GM21723 (cell line): ENCODE results near the gene NANOG.
A peak's percentile ranks its signal among the peaks of the same experiment; 100 is the strongest.
"Not testable (repeated sequence)": the region's sequence is repeated elsewhere in the genome, so short reads cannot be mapped to it uniquely, and the experiment has no call there.

Experiments
- ATAC-seq: cut with Tn5 transposase; IDR thresholded peaks from one replicate; pipeline ENCODE4 v1.9.1; 2021; ENCODE audit warnings: mild to moderate bottlenecking, moderate library complexity; ENCODE audit not compliant: unreplicated experiment

NANOG gene

GRCh38 chr12:7801460-7801859, 12.3 kb downstream of the NANOG start:
- ATAC-seq: no peak

- ATAC-seq: not testable (repeated sequence)
Observed at GRCh38 chr12:7806319-7806718, 17.1 kb downstream of the NANOG start.

DNA sequence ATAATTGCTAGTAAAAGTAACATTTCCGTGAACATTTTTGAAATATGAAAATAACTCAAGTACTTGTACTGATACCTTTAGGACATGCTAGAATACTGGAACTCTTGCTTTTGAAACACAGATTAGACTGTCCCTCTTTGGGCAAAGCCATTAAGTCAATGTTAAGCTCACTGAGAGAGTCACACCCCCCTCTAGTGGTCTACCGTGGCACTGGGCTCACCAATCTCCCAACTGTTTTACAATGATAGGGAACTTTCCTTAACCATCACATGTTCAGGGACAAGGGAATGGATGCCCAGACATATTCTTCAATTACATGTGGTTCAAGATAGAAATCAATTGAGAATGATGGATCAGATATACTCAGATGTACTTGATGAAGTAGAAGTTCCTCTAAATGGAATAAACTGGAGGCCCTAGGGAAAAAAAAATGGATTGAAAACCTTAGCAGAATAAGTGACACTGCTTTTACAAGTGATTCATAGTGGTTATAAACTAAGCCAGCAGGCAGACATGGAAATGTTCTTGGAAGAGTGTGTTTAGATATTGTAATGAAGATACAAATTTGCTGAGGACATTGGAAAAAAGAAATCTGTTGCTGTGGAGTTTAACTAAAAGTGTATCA, 17.8 kb downstream of the NANOG start:
- no peak for ATAC-seq

DNA sequence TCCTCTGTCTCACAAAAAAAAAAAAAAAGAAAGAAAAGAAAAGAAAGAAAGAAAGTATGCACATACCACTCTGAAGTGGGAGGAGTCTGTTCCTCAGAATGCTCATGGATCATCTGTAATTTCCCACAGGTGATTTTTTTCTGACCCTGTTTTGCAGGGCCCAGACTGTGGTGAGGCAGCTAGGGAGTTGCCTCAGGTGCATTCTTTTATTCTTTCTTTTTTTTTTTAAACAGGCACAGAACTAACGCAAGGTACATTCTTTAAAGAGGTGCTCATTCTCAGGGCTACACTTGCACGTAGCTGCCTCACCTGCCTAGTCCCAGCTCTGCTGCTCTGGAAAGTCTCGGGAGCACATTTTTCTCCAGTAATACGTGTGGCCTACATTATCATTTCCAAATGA, 36.6 kb downstream of the NANOG start:
- not testable (repeated sequence) for ATAC-seq

DNA sequence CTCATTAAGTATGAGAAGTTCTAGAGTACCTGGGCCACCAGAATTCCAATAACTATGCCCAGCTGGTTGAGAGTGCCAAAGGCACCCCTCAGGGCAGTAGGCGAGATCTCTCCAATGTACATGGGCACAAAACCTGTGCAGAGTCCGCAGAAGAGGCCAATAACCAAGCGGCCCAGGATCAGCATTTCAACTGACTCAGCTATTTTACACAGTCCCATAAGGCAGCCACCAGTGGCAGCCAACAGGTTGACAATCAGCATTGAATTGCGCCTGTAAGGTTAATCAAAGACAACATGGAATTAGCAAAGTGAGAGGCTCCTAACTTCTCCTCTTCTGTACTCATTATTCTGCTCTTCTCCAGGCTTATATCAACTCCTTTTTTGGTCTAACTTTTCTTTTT, 40.5 kb downstream of the NANOG start:
- not testable (repeated sequence) for ATAC-seq

- peak; percentile 66 for ATAC-seq
Observed at GRCh38 chr12:7832059-7832696, 43.0 kb downstream of the NANOG start.

DNA sequence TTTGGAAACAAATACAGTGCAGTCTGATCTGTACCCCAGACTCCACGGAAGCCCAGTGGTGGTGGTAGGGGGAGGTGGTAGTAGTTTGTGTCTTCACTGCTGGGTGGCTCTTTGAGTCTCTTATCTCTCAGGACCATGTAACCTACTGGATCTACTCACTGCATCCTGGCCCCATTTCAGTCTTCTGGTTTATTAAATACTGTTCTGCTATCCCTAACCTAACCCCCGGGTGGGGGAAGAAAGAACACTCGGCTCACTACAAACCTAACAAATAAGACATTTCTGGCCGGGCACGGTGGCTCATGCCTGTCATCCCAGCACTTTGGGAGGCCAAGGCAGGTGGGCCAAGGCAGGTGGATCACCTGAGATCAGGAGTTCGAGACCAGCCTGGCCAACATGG, 44.0 kb downstream of the NANOG start:
- not testable (repeated sequence) for ATAC-seq

DNA sequence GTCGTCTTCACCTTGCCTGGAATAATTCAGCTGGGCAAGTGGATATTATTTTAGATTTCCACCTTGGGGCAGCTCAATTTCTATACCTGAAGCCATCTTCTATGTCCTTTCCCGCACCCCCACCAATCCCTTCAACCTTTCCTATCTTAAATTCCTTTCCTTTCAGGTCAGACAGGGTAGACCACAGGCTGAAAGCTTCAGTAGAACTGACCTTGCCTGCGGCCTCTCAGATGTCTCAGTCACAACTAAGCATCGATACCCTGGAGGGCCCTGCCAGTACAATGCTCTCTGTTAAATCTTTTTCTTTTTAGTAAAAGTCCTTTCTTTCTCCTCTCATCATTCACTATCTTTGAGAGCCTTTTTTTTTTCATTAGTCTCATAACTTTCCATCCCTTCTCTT, 44.6 kb downstream of the NANOG start:
- no peak for ATAC-seq

DNA sequence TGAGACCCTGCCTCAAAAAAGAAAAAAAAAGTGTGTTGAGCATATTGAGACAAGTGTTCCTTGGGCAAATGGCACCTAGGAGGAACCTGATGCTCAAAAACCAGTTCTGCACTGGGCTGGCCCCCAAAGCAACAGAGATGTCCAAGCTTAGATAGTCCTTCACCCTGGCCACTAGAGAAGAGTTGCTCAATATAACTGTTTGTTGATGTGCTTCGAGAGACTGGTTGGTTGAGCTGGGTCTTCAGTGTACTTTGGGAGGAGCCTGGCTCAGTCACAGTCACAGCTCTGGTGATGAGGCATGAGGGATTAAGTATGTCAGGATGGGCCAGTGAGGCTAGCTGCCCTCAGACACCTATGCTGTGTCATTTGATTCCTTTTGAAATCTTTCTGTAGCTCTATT, 45.5 kb downstream of the NANOG start:
- no peak for ATAC-seq

DNA sequence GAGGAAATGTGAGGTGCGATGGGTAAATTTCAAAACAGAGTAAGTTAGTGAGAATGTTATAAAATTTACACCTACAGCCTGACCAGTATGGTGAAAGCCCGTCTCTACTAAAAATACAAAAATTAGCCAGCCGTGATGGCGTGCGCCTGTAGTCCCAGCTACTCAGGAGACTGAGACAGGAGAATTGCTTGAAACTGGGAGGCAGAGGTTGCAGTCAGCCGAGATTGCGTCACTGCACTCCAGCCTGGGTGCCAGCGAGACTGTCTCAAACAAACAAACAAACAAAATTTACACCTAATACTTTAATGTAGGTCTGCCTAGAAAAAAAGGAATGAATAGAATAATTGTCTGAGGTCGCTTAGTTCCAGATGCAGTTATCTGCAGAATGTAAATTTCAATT, 45.9 kb downstream of the NANOG start:
- ATAC-seq: no peak

DNA sequence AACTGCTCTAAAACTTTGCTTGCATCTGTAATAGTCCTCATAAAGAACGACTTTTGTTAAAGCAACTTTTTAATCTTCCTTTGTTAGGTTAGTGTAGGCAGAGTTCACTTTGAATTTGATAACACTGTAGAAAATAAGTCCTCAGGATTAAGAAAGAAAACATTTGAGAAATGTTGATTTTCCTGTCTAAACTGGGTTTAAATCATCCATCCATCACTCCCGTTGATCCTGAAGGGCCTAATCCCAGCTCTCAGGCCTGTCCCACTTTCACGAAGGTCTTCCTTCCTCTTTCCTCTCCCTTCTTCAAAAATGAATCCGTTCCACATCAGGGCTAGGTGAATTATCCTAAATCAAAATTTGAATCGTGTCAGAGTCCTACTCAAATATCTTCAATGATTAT, 46.6 kb downstream of the NANOG start:
- no peak for ATAC-seq

DNA sequence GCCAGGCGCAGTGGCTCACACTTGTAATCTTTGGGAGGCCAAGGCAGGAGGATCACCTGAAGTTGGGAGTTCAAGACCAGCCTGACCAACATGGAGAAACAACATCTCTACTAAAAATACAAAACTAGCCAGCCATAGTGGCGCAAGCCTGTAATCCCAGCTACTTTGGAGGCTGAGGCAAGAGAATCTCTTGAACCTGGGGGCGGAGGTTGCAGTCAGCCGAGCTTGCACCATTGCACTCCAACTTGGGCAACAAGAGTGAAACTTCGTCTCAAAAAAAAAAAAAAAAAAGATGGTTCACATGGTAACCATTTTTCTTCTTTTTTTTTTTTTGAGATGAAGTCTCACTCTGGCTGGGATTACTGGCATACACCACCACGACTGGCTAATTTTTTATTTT, 48.2 kb downstream of the NANOG start:
- ATAC-seq: no peak

DNA sequence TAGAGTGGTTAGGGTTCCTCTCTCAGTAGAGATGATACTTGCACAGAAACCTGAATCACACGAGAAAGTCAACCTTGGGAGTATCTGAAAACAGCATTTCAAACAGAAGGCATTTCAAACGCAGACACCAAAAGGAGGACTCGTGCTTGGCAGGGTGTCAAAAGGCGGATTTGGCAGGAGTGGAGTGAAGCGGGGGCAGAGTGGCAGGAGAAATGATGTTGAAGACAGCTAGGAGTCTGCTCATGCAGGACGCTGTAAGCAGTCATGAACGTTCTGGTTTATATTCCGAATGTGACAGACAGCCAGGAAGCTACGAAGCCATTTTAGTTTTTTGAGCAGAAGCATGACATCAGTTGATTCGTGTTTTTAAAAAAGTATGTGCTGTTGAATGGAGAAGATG, 50.0 kb downstream of the NANOG start:
- not testable (repeated sequence) for ATAC-seq

GRCh38 chr12:7839848-7840247, 50.6 kb downstream of the NANOG start:
- ATAC-seq: not testable (repeated sequence)

DNA sequence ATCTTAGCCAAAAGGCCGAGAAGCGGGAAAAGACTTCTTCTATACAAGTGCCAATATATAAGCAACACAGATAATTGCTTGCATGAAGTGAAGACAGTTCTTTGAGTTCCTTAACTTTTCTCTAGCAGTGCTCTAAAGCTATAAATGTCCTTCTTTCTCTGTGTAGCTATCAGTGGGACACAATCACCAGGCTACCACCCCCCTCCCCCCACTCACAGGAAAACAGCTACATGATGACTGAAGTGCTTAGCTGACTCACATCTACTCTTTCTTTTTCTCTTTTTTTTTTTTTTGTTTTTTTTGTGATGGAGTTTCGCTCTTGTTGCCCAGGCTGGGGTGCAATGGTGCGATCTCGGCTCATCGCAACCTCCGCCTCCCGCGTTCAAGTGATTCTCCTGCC, 53.2 kb downstream of the NANOG start:
- ATAC-seq: not testable (repeated sequence)

- not testable (repeated sequence) for ATAC-seq
Observed at GRCh38 chr12:7843149-7843548, 53.9 kb downstream of the NANOG start.

DNA sequence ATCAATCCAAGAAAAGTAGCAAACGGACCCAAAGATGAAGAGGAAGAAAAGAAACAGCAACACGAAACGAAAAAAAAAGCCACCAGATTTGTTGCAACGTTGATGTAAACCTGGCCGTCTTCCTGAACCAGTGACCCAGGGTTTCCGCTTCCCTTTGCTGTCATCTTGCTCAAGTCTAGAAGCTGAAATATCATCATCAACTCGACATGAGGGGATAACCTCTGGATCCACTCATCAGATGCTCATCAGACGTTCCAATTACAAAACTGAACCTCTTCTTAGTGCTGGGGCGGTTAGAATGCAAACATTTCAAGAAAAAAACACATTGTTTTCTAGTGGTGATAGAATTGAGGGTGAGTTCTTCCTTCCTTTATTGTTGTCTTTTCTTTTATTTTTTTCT, 54.4 kb downstream of the NANOG start:
- ATAC-seq: not testable (repeated sequence)

- ATAC-seq: no peak
Observed at GRCh38 chr12:7844116-7844515, 54.9 kb downstream of the NANOG start.

- peak; percentile 60 for ATAC-seq
Observed at GRCh38 chr12:7847226-7848097, 58.3 kb downstream of the NANOG start.

DNA sequence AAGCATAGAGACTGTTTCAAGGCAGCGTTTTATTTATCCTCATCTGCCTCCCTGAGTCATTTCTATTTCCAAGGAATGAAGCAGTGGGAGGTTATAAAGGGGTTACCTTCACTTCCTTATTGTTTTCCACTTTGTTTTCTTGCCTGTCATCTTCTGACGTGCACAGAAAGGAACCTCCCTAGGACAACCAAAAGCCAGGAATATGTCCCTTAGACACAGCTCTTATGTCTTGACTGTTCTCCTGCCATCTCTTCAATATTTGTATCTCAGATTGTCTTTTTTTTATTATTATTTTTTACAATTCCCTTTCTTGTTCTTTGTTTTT, 58.9 kb downstream of the NANOG start:
- not testable (repeated sequence) for ATAC-seq
